Uterus (tissue), 4 donors: ENCODE data around the gene BPTF. TPM values are rescaled to one million over a fixed set of nuclear protein-coding genes. Genes with fewer than 3 reads are reported as not detected.
"Not testable (repeated sequence)": the region's sequence is repeated elsewhere in the genome, so short reads cannot be mapped to it uniquely, and the experiment has no call there.

Experiments used
- DNase-seq, 2 donors: peaks; one replicate each; pipeline ENCODE4 v3.0.0-alpha.2; 2019 to 2020
- H3K27ac ChIP-seq, 2 donors: fragments of 200-600 bp; sonication (generic); 1 replicate in 1 of 2; 2 replicates in 1 of 2; pipeline ENCODE4 v1.5.1; 2016 to 2018
- H3K27me3 ChIP-seq, 2 donors: fragments of 200-600 bp; sonication (generic); one replicate each; pipeline ENCODE4 v1.5.1; 2018 to 2019; ENCODE audit warnings: control low read depth in 1 of 2
- H3K36me3 ChIP-seq, 2 donors: fragments of 200-600 bp; sonication (generic); one replicate each; pipeline ENCODE4 v1.5.1; 2019; ENCODE audit warnings: control low read depth in 1 of 2
- H3K4me1 ChIP-seq, 2 donors: fragments of 200-600 bp; sonication (generic); one replicate each; pipeline ENCODE4 v1.5.1; 2018 to 2019; ENCODE audit warnings: control low read depth in 1 of 2
- H3K4me3 ChIP-seq, 2 donors: fragments of 200-600 bp; sonication (generic); 1 replicate in 1 of 2; 2 replicates in 1 of 2; pipeline ENCODE4 v1.5.1; 2018 to 2019; ENCODE audit warnings: mild to moderate bottlenecking in 1 of 2
- H3K9me3 ChIP-seq, 2 donors: fragments of 200-600 bp; sonication (generic); one replicate each; pipeline ENCODE4 v1.5.1; 2019; ENCODE audit warnings: control low read depth in 1 of 2
- POLR2A ChIP-seq, 2 donors: fragments of 450-650 bp; IDR thresholded peaks; one replicate each; pipeline ENCODE4 v1.6.1; 2016; ENCODE audit warnings: antibody characterized with exemption in 2 of 2, mild to moderate bottlenecking in 1 of 2, moderate library complexity in 1 of 2
- intact Hi-C: fragments of 100-400 bp; cut with DNase I; formaldehyde crosslinking; loops from one replicate; pipeline ENCODE4 v1.15.1; 2023; ENCODE audit warnings: low total_unique reads
- total RNA-seq, 4 donors: library from RNA; depleted of rRNA in 3 of 4; stranded (reverse); fragments of >200 nt in 3 of 4; gene quantifications; one replicate each; pipeline versions ENCODE4 v1.1.0 to v1.2.4, GENCODE V29; 2014 to 2023
- TF ChIP-seq, protein P1 (sequence below), 4 experiments: fragments of 200-600 bp in 2 of 4; fragments of 450-650 bp in 2 of 4; sonication (generic) in 2 of 4; IDR thresholded peaks; one replicate each; pipeline ENCODE4 v1.5.1; 2016 to 2019; ENCODE audit warnings: antibody characterized with exemption in 4 of 4, mild to moderate bottlenecking in 2 of 4, moderate library complexity in 1 of 4
- donor health status: DM: yes; HTN: yes; CAD: no.

BPTF gene
- total RNA-seq, 4 donors from 2014 or later: 67.6 to 183 (median 117) TPM

DNA sequence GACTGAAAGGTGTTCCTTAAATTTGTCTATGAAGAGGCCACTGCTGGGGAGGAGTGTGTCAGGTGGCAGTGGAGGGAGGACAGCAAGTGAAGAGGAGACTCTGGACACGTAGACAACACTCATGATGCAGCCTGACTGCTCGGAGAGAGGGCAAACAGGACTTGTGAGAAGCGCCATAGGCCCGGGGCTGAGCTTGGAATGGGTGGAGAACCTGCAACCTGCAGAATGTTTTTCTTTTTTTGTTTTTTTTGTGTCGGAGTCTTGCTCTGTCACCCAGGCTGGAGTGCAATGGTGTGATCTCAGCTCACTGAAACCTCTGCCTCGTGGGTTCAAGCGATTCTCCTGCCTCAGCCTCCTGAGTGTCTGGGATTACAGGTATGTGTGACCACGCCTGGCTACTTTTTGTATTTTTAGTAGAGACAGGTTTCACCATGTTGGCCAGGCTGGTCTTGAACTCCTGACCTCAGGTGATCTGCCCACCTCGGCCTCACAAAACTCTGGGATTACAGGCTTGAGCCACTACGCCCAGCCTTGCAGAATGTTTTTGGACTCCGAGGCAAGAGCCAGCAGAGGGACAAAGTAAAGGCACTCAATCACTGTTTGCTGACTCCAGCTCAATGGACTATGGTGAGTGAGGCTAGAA is 189.9 kb downstream of the BPTF start:
- Histone ChIP-seq H3K4me1 (no peaks in the 10 kb centered on the region), H3K9me3 (no peaks in the 10 kb centered on the region), H3K4me3 (no peak overlapping the region), H3K27me3 (no peaks in the 10 kb centered on the region), H3K36me3 (no peaks in the 10 kb centered on the region), H3K27ac (no peak overlapping the region)
- TF ChIP-seq, protein P1, sequence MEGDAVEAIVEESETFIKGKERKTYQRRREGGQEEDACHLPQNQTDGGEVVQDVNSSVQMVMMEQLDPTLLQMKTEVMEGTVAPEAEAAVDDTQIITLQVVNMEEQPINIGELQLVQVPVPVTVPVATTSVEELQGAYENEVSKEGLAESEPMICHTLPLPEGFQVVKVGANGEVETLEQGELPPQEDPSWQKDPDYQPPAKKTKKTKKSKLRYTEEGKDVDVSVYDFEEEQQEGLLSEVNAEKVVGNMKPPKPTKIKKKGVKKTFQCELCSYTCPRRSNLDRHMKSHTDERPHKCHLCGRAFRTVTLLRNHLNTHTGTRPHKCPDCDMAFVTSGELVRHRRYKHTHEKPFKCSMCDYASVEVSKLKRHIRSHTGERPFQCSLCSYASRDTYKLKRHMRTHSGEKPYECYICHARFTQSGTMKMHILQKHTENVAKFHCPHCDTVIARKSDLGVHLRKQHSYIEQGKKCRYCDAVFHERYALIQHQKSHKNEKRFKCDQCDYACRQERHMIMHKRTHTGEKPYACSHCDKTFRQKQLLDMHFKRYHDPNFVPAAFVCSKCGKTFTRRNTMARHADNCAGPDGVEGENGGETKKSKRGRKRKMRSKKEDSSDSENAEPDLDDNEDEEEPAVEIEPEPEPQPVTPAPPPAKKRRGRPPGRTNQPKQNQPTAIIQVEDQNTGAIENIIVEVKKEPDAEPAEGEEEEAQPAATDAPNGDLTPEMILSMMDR (IDR thresholded peaks at IDR 0.05): no peak
- no peak for TF ChIP-seq POLR2A (IDR thresholded peaks at IDR 0.05)
- no peak for DNase-seq
- intact Hi-C loops: no loop called here

DNA sequence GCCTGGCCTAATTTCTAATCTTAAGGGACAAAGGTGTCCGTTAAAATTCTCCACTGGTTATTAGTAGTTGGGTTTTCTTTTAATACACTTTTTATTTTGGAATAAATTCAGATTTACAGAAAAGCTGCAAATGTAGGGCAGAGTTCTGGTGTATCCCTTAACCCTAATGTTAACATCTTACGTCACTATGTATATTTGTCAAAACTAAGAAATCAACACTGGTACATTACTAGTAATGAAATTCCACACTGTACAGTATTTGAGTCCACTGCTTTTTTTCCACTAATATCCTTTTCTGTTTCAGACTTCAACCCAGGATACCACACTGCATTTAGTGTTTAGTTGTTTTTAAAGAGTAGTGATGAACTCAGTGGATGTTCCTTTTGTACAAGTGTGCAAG is 191.5 kb downstream of the BPTF start:
- H3K4me1 ChIP-seq: no peaks in the 10 kb centered on the region
- TF ChIP-seq POLR2A (IDR thresholded peaks at IDR 0.05): no peak
- TF ChIP-seq, protein P1 (IDR thresholded peaks at IDR 0.05): no peak
- intact Hi-C loops: no loop called here

DNA sequence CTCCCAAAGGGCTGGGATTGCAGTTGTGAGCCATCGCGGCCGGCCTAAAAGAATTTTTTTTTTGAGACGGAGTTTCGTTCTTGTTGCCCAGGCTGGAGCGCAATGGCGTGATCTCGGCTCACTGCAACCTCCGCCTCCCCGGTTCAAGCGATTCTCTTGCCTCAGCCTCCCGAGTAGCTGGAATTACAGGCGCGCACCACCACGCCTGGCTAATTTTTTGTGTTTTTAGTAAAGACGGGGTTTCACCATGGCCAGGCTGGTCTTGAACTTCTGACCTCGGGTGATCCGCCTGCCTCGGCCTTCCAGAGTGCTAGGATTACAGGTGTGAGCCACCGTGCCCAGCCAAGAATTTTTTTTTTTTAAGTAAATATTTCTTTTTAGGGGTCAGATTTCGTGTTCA is 193.2 kb downstream of the BPTF start:
- H3K4me3 ChIP-seq, H3K27ac ChIP-seq, intact Hi-C loops, H3K4me1 ChIP-seq, H3K9me3 ChIP-seq, H3K27me3 ChIP-seq, DNase-seq, H3K36me3 ChIP-seq: not testable (repeated sequence)

More for the DNA sequence above, 191.5 kb downstream of the BPTF start:
- H3K9me3 ChIP-seq: no peaks in the 10 kb centered on the region
- H3K27ac ChIP-seq: no peak overlapping the region
- no peaks in the 10 kb centered on the region for H3K27me3 ChIP-seq
- no peak overlapping the region for H3K4me3 ChIP-seq
- DNase-seq: no peak
- H3K36me3 ChIP-seq: no peaks in the 10 kb centered on the region

DNA sequence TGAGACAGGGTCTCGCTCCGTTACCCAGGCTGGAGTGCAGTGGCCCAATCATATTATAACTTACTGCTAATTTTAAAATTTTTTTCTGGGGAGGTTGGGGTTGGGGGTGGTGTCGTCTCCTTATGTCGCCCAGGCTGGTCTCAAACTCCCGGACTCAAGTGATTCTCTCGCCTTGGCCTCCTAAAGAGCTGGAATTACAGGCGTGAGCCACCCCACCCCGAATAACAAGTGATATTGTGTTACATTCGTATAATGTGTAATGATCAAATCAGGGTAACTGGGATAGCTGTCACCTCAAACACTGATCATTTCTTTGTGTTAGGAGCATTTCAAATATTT is 194.0 kb downstream of the BPTF start:
- Histone ChIP-seq H3K4me1 (no peaks in the 10 kb centered on the region), H3K4me3 (no peak overlapping the region), H3K36me3 (no peaks in the 10 kb centered on the region), H3K27ac (peak overlapping the region; percentile 93 to 94), H3K27me3 (no peaks in the 10 kb centered on the region), H3K9me3 (no peaks in the 10 kb centered on the region)
- DNase-seq: no peak
- intact Hi-C loops: no loop called here
- TF ChIP-seq POLR2A (IDR thresholded peaks at IDR 0.05): no peak
- TF ChIP-seq, protein P1 (IDR thresholded peaks at IDR 0.05): no peak

DNA sequence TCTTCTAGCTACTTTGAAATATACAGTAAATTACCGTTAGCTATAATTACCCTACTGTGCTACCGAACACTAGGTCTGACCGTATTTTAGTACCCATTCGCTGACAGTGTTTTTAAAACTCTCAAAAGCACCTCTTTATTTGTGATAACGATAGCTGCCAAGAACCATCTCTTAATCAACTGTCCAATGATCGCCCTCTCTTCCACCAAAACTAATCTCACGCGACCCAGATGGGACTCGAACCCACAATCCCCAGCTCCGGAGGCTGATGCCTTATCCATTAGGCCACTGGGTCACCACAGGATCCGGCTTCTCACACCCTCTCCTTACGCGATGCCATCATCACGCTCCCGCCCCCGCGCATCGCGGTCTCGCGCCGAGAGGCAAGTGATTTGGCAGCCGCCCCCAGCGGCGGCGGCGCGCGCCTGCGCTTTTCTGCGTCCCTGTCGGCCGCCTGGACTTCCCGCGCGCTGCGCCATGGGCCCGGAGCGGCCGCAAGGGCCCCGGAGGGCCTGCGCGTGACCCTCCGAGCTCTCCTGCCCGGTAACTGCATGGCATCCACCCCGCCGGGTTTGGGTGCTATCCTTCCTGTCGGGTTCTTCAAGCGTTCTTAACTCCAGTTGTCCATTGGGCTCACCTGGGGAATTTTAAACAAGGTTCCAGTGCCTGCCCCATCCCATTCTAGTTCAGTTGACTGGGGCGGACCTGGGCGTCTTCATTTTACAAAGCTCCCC is 194.5 kb downstream of the BPTF start:
- Histone ChIP-seq H3K27ac (peak overlapping the region; percentile 93 to 94), H3K4me1 (no peaks in the 10 kb centered on the region), H3K36me3 (no peaks in the 10 kb centered on the region), H3K9me3 (no peaks in the 10 kb centered on the region), H3K27me3 (no peaks in the 10 kb centered on the region), H3K4me3 (peak overlapping the region; percentile 48 to 57)
- DNase-seq: peak; percentile 96 to 98
- intact Hi-C loops: no loop called here
- TF ChIP-seq POLR2A (IDR thresholded peaks at IDR 0.05): peak; percentile 49 to 50
- TF ChIP-seq, protein P1 (IDR thresholded peaks at IDR 0.05): peak in 3 of 4 experiments; percentile 43 to 80 (median 45)
